ENCODE data around the gene INTS6L.

INTS6L gene

DNA sequence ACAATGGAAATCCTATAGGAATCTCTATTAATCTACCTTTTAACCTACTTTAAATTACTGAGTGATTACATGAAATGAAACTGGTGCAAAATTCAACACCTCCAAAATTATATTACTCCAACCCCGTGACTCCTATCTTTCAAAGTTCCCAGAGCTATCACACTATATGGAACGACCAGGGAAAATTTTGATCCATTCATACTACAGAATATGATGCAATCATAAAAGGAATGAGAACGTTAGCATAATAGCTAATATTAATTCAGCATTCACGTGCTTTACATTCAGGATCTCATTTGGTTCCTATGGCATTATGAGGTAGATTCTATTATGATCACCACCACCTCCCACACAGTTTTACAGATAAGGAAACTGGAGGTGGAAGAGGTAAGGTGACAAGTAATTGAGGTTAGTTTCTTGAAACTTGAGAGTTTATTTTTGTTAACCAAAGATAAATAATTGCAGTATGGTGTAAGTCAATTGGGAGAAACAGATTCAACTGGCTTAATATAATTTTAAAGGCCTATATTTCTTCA is 29.4 kb upstream of the INTS6L start:
- no peak overlapping the region for H3K27ac ChIP-seq
- no peak for TF ChIP-seq ZFX (IDR thresholded peaks at IDR 0.05; ENCODE audit: borderline replicate concordance)
- TF ChIP-seq, protein P1, sequence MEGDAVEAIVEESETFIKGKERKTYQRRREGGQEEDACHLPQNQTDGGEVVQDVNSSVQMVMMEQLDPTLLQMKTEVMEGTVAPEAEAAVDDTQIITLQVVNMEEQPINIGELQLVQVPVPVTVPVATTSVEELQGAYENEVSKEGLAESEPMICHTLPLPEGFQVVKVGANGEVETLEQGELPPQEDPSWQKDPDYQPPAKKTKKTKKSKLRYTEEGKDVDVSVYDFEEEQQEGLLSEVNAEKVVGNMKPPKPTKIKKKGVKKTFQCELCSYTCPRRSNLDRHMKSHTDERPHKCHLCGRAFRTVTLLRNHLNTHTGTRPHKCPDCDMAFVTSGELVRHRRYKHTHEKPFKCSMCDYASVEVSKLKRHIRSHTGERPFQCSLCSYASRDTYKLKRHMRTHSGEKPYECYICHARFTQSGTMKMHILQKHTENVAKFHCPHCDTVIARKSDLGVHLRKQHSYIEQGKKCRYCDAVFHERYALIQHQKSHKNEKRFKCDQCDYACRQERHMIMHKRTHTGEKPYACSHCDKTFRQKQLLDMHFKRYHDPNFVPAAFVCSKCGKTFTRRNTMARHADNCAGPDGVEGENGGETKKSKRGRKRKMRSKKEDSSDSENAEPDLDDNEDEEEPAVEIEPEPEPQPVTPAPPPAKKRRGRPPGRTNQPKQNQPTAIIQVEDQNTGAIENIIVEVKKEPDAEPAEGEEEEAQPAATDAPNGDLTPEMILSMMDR (IDR thresholded peaks at IDR 0.05) = no peak

DNA sequence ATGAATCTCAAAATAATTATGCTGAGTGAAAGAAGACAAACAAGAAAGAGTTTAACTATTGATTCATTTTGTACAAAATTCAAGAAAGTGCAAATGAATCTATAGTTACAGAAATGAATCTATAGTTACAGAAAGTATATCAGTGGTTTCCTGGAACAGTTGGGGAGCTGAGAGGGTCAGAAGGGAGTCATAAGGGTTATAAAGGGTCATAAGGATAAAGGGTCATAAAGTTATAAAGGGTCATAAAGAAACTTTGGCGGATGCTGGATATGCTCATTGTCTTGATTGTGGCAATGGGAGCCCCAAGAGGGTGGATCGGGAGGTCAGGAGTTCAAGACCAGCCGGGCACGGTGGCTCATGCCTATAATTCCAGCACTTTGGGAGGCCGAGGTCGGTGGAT is 26.0 kb upstream of the INTS6L start:
- H3K27ac ChIP-seq = no peak overlapping the region
- no peak for TF ChIP-seq ZFX (IDR thresholded peaks at IDR 0.05; ENCODE audit: borderline replicate concordance)
- TF ChIP-seq, protein P1 (IDR thresholded peaks at IDR 0.05) = no peak

DNA sequence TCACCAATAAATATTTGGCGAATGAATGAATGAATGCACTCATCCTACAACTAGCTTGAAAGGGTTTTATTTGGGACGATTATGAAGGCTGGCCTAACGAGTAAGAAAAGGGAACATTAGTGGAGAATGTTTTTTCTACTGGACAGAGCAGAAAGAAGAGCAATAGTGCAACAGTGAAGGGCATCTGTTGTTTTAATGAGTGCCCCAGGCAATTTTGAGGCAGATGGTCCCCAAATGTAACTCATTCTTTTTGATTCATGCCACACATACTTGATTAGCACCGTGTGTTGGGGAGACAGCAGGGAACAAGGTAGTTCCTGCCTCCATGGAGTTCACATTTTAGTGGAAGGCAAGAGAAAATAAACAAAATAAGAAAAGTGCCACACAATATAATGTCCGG is 22.7 kb upstream of the INTS6L start:
- no peak for TF ChIP-seq ZFX (IDR thresholded peaks at IDR 0.05; ENCODE audit: borderline replicate concordance)
- TF ChIP-seq, protein P1 (IDR thresholded peaks at IDR 0.05) = no peak
- no peak overlapping the region for H3K27ac ChIP-seq

DNA sequence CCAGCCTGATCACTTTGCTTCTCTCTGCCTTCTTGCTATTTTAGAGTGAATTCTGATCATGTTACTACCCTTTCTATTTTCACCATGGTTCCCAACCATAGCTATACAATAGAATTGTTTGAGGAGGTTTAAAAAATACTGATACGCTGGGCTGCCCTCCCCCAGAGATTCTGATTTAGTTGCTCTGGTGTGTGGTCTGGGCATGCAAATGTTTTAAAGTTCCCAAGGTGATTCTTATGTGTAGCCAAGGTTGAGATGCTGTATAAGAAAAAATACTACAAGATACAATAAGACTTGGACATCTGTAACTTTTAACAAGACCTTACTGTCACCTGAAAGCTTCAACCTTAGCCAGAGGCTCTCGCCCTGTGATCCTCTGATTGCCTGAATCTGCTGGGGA is 22.2 kb upstream of the INTS6L start:
- no peak overlapping the region for H3K27ac ChIP-seq
- TF ChIP-seq ZFX (IDR thresholded peaks at IDR 0.05; ENCODE audit: borderline replicate concordance) = no peak
- TF ChIP-seq, protein P1 (IDR thresholded peaks at IDR 0.05) = no peak

DNA sequence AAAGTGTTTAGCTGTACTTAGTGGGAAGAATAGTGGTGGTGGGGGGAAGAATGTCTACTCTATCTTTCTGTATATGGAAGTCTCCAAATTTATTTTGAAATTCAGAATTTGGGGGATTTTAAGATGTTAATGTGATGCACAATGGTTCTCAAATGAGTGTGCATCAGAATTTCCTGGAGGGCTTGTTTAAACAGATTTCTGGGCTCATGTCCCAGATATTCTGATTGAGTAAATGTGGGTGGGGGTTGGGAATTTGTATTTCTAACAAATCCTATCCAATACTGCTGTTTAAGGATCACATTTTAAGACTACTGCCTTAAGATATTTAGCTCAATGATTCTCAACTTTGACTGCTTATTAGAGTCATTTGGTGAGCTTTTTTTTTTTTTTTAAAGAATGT is 15.1 kb upstream of the INTS6L start:
- no peak overlapping the region for H3K27ac ChIP-seq
- TF ChIP-seq, protein P1 (IDR thresholded peaks at IDR 0.05) = no peak
- no peak for TF ChIP-seq ZFX (IDR thresholded peaks at IDR 0.05; ENCODE audit: borderline replicate concordance)

DNA sequence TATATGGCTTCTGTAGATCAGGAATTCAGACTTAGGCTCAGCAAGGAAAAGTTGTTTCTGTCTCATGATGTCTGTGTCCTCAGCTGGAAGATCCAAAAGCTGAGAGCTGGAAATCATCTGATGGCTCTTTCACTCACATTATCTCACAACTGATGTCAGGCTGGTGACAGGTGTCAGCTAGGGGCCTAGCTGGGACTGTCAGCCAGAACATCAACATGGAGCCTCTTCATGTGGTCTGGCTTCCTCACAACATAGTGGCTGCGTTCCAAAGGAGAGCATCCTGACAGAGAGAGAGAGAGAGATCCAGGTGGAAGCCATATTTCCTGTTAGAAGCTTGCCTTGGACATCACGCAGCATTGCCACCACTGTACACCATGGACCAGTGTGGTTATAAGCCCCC is 10.6 kb upstream of the INTS6L start:
- TF ChIP-seq, protein P1 (IDR thresholded peaks at IDR 0.05) = no peak
- TF ChIP-seq ZFX (IDR thresholded peaks at IDR 0.05; ENCODE audit: borderline replicate concordance) = no peak

DNA sequence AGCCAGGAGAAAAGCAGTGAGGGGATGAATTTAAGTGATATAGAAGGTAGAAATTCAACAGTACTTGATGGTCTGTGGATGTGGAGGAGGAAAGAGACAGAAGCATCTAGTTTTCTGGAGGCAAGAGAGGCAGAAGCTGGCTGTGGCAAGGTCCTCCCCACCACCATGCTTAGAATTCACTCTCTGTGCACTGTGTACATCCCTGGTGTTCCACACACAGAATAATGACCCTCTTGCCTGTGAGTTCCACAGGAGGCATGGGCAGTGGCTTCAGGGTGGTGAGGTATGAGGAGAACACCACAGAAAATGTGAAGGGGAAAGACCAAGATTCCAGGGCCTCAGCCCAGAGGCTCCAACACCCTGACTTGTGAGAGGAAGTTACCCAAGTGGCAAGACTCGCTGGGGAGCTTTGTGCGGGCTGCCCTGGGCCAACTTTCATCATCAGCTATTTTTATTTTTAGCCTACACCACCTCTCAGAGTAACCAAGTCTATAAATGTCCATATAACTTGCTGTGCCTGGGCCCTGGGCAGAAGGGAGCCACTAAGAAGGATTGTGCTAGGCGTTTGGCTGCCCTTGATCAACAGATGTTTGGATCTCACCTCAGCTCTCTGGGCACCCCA is 7.8 kb upstream of the INTS6L start:
- no peak overlapping the region for H3K27ac ChIP-seq
- TF ChIP-seq, protein P1 (IDR thresholded peaks at IDR 0.05) = no peak
- TF ChIP-seq ZFX (IDR thresholded peaks at IDR 0.05; ENCODE audit: borderline replicate concordance) = no peak

More for the DNA sequence above, 10.6 kb upstream of the INTS6L start:
- no peak overlapping the region for H3K27ac ChIP-seq

Measured in 22Rv1 (cell line).